ENCODE results near the gene DIO3.

Gene DIO3

GRCh38 chr14:101561145-101561896 lies at the start of gene DIO3:
DIO3 (plus strand) TSS chr14:101561495.
- ATAC-seq: no peak

- no peak for ATAC-seq
Observed at GRCh38 chr14:101511620-101512375, 49.5 kb upstream of the DIO3 start.

- no peak for ATAC-seq
Observed at GRCh38 chr14:101512376-101512695, 49.0 kb upstream of the DIO3 start.

GRCh38 chr14:101514136-101514535 lies 47.2 kb upstream of the DIO3 start:
- ATAC-seq: no peak

- ATAC-seq: no peak
Observed at GRCh38 chr14:101516401-101516800, 44.9 kb upstream of the DIO3 start.

GRCh38 chr14:101518611-101519473 lies 42.5 kb upstream of the DIO3 start:
- ATAC-seq: no peak

- no peak for ATAC-seq
Observed at GRCh38 chr14:101520621-101521472, 40.4 kb upstream of the DIO3 start.

GRCh38 chr14:101521473-101521915 lies 39.8 kb upstream of the DIO3 start:
- ATAC-seq: no peak

- ATAC-seq: no peak
Observed at GRCh38 chr14:101521978-101522377, 39.3 kb upstream of the DIO3 start.

- no peak for ATAC-seq
Observed at GRCh38 chr14:101525640-101526527, 35.4 kb upstream of the DIO3 start.

- ATAC-seq: no peak
Observed at GRCh38 chr14:101527987-101528386, 33.3 kb upstream of the DIO3 start.

GRCh38 chr14:101529079-101529478 lies 32.2 kb upstream of the DIO3 start:
- no peak for ATAC-seq

- ATAC-seq: no peak
Observed at GRCh38 chr14:101534198-101534597, 27.1 kb upstream of the DIO3 start.

- no peak for ATAC-seq
Observed at GRCh38 chr14:101535232-101535631, 26.1 kb upstream of the DIO3 start.

GRCh38 chr14:101535701-101536207 lies 25.5 kb upstream of the DIO3 start:
- no peak for ATAC-seq

GRCh38 chr14:101537286-101537685 lies 24.0 kb upstream of the DIO3 start:
- ATAC-seq: no peak

GRCh38 chr14:101538878-101539277 lies 22.4 kb upstream of the DIO3 start:
- no peak for ATAC-seq

- ATAC-seq: no peak
Observed at GRCh38 chr14:101539880-101540279, 21.4 kb upstream of the DIO3 start.

- ATAC-seq: no peak
Observed at GRCh38 chr14:101540481-101541462, 20.5 kb upstream of the DIO3 start.

- no peak for ATAC-seq
Observed at GRCh38 chr14:101542391-101542790, 18.9 kb upstream of the DIO3 start.
